Left lung (tissue), 8 donors: ENCODE measurements around the gene IFT88. TPM values are rescaled to one million over a fixed set of nuclear protein-coding genes. Genes with fewer than 3 reads are reported as not detected.

ENCODE experiments used
- polyA plus RNA-seq, 6 donors: library from polyadenylated mRNA; unstranded; fragments of 120-200 nt; gene quantifications; one replicate each; pipeline ENCODE4 v1.2.1, GENCODE V29; 2013; ENCODE audit not compliant: insufficient read length in 6 of 6
- total RNA-seq, 2 donors: library from RNA; stranded (reverse); fragmentation: NEBNext Ultra II Directional; extraction: Animal tissue kit (Norgen Biotek cat#: 25700); gene quantifications; one replicate each; pipeline ENCODE4 v1.2.1, GENCODE V29; 2021
- donor health status: DM: no; HTN: yes; CAD: no.
- donor health status: DM: no; HTN: no; CAD: no.

The IFT88 gene
- total and polyA plus RNA-seq, 8 donors = 13.5 to 37.9 (median 35.8) TPM

Other genes starting within 250 kb of the IFT88 start
- gene CRYL1, start 41.3 kb upstream of the IFT88 start, total RNA-seq = 10 to 100 TPM; 15.5 to 31.8 TPM
- 10 to 100 TPM; 21.3 to 26.8 (median 24.6) TPM for gene CRYL1, start 41.3 kb upstream of the IFT88 start, polyA plus RNA-seq
- gene IL17D, start 136.5 kb downstream of the IFT88 start, total RNA-seq = 1 to 10 TPM; 1.1 to 3.6 TPM
- gene IL17D, start 136.5 kb downstream of the IFT88 start, polyA plus RNA-seq = 10 to 100 TPM in 1 of 6 donors, 1 to 10 TPM in 5; 8.6 to 12.2 (median 9.2) TPM
- gene EEF1AKMT1, start 206.8 kb downstream of the IFT88 start, total RNA-seq = 10 to 100 TPM in 1 of 2 donors, 1 to 10 TPM in 1; 9.6 to 10.9 TPM
- 10 to 100 TPM; 12.4 to 15.9 (median 14.5) TPM for gene EEF1AKMT1, start 206.8 kb downstream of the IFT88 start, polyA plus RNA-seq